Pancreas (tissue), 10 donors: ENCODE measurements around the gene ARHGAP20. TPM values are rescaled to one million over a fixed set of nuclear protein-coding genes. Genes with fewer than 3 reads are reported as not detected.

Experiments used
- ATAC-seq, 4 donors: fragments of 200-7000 bp; cut with Tn5 transposase; one replicate each; pipeline versions ENCODE4 v1.8.0 to v1.9.1; 2020; ENCODE audit warnings: mild to moderate bottlenecking in 4 of 4, moderate library complexity in 4 of 4
- DNase-seq, 6 donors: peaks; one replicate each; pipeline ENCODE4 v3.0.0-alpha.2; 2020
- FAIRE-seq: peaks from 2 replicates; lab custom pipeline; 2012; peaks lifted over from hg19 to GRCh38; lab: Jason Lieb, UNC
- H3K27ac ChIP-seq, 4 donors: fragments of 200-600 bp; sonication (generic); 1 replicate in 3 of 4; 2 replicates in 1 of 4; pipeline versions ENCODE4 v1.5.0 to v1.8.0; 2020
- H3K27me3 ChIP-seq, 4 donors: fragments of 200-600 bp; one replicate each; pipeline ENCODE4 v1.8.0; 2021
- H3K36me3 ChIP-seq, 3 donors: fragments of 200-600 bp; sonication (generic) in 1 of 3; one replicate each; pipeline versions ENCODE4 v1.5.0 to v1.8.0; 2020 to 2021
- H3K4me1 ChIP-seq, 3 donors: fragments of 200-600 bp; one replicate each; pipeline ENCODE4 v1.8.0; 2021
- H3K4me3 ChIP-seq, 4 donors: fragments of 200-600 bp; sonication (generic) in 2 of 4; one replicate each; pipeline versions ENCODE4 v1.5.0 to v1.8.0; 2020 to 2021
- H3K9me3 ChIP-seq, 4 donors: fragments of 200-600 bp; one replicate each; pipeline ENCODE4 v1.8.0; 2021
- CTCF ChIP-seq, 4 donors: fragments of 200-600 bp; sonication (generic) in 3 of 4; IDR thresholded peaks; one replicate each; pipeline versions ENCODE4 v1.5.0 to v1.8.0; 2021; ENCODE audit warnings: antibody characterized with exemption in 4 of 4
- WGBS, 2 donors: extraction: QIAGEN DNeasy Blood & Tissue Kit; methylation state at CpG; one replicate each; pipeline ENCODE4 v1.1.7; 2013; 5-methylcytosine and 5-hydroxymethylcytosine counted together
- intact Hi-C, 3 donors: fragments of 100-400 bp; cut with DNase I; formaldehyde crosslinking; loops; one replicate each; pipeline versions ENCODE4 v1.11.1 to v1.14.2; 2022
- polyA plus RNA-seq, 2 donors: library from polyadenylated mRNA; stranded (reverse); fragments of 200-250 nt; gene quantifications; one replicate each; pipeline ENCODE4 v1.2.3, GENCODE V29; 2013
- total RNA-seq, 6 donors: library from RNA; stranded (reverse); fragmentation: NEBNext Ultra II Directional in 4 of 6; extraction: Animal tissue kit (Norgen Biotek cat#: 25700) in 4 of 6; gene quantifications; one replicate each; pipeline versions ENCODE4 v1.2.1 to v1.2.4, GENCODE V29; 2021 to 2023
- donor health status: healthy with polysubstance abuse.
- donor health status: DM: no; HTN: no; CAD: no; lungs with moderate emphysema.
- donor health status: DM: no; HTN: no; CAD: no.
- donor health status: control.
- donor health status: control.
- donor health status: Bipolar disorder and iron deficiency.
- donor health status: DM: yes; HTN: yes; CAD: no.
- donor health status: DM: no; HTN: no; CAD: no.
- donor health status: DM: no; HTN: no; CAD: no.
- donor health status: DM: yes; HTN: yes; CAD: no.

The ARHGAP20 gene
- total and polyA plus RNA-seq, 8 donors = 0.05 to 0.61 (median 0.16) TPM

GRCh38 chr11:110598725-110599124 lies 113.5 kb downstream of the ARHGAP20 start:
- Histone ChIP-seq H3K27ac (no peak overlapping the region), H3K36me3 (no peaks in the 10 kb centered on the region), H3K4me1 (no peaks in the 10 kb centered on the region), H3K4me3 (no peak overlapping the region), H3K27me3 (no peaks in the 10 kb centered on the region), H3K9me3 (no peaks in the 10 kb centered on the region)
- TF ChIP-seq CTCF (IDR thresholded peaks at IDR 0.05) = no peak
- intact Hi-C loops = no loop called here
- ATAC-seq = no peak
- peak in 1 of 6 donors; percentile 30 for DNase-seq
- no peak for FAIRE-seq
- WGBS, 2 donors = 51 to 71% methylated on average over 1 of the region's 1 CpG

- Histone ChIP-seq H3K4me1 (no peaks in the 10 kb centered on the region), H3K27ac (no peak overlapping the region), H3K4me3 (no peak overlapping the region), H3K9me3 (no peaks in the 10 kb centered on the region), H3K27me3 (no peaks in the 10 kb centered on the region), H3K36me3 (no peaks in the 10 kb centered on the region)
- no peak for ATAC-seq
- intact Hi-C loops = no loop called here
- 32 to 46% methylated on average over 4 of the region's 4 CpGs for WGBS, 2 donors
- FAIRE-seq = no peak
- no peak for DNase-seq
- TF ChIP-seq CTCF (IDR thresholded peaks at IDR 0.05) = no peak
These were observed 124.3 kb downstream of the ARHGAP20 start for GRCh38 chr11:110587972-110588371.

GRCh38 chr11:110587129-110587528 lies 125.1 kb downstream of the ARHGAP20 start:
- Histone ChIP-seq H3K36me3 (no peaks in the 10 kb centered on the region), H3K27me3 (no peaks in the 10 kb centered on the region), H3K27ac (no peak overlapping the region), H3K4me3 (no peak overlapping the region), H3K4me1 (no peaks in the 10 kb centered on the region), H3K9me3 (no peaks in the 10 kb centered on the region)
- WGBS, 2 donors = 42 to 53% methylated on average over 1 of the region's 1 CpG
- no peak for ATAC-seq
- no peak for DNase-seq
- no peak for TF ChIP-seq CTCF (IDR thresholded peaks at IDR 0.05)
- FAIRE-seq = no peak
- intact Hi-C loops = no loop called here

- 65 to 73% methylated on average over 1 of the region's 1 CpG for WGBS, 2 donors
- intact Hi-C loops = no loop called here
- no peak overlapping the region for H3K4me3 ChIP-seq
- H3K9me3 ChIP-seq = no peaks in the 10 kb centered on the region
- no peaks in the 10 kb centered on the region for H3K4me1 ChIP-seq
- H3K27me3 ChIP-seq = no peaks in the 10 kb centered on the region
- ATAC-seq = no peak
- no peak for FAIRE-seq
- no peak for DNase-seq
- no peak for TF ChIP-seq CTCF (IDR thresholded peaks at IDR 0.05)
- H3K36me3 ChIP-seq = no peaks in the 10 kb centered on the region
- no peak overlapping the region for H3K27ac ChIP-seq
These were observed 128.1 kb downstream of the ARHGAP20 start for GRCh38 chr11:110584150-110584549.

GRCh38 chr11:110582728-110583432 lies 129.4 kb downstream of the ARHGAP20 start:
- FAIRE-seq (no peak), DNase-seq (no peak), ATAC-seq (no peak)
- intact Hi-C loops = no loop called here
- Histone ChIP-seq H3K27ac (no peak overlapping the region), H3K36me3 (no peaks in the 10 kb centered on the region), H3K27me3 (no peaks in the 10 kb centered on the region), H3K4me1 (no peaks in the 10 kb centered on the region), H3K4me3 (no peak overlapping the region), H3K9me3 (no peaks in the 10 kb centered on the region)
- no peak for TF ChIP-seq CTCF (IDR thresholded peaks at IDR 0.05)
- WGBS, 2 donors = 60 to 73% methylated on average over 2 of the region's 2 CpGs
